GM10266 (cell line): ENCODE data around the gene RHEBL1.
A peak's percentile ranks its signal among the peaks of the same experiment; 100 is the strongest.

Experiments used
- DNase-seq: peaks from one replicate; pipeline ENCODE4 v3.0.0; 2012; ENCODE audit errors: extremely low spot score
- CTCF ChIP-seq: IDR thresholded peaks from 2 replicates; pipeline ENCODE4 v1.5.1; 2012; ENCODE audit warnings: mild to moderate bottlenecking, low read depth; ENCODE audit not compliant: control insufficient read depth, insufficient read depth; ENCODE audit errors: missing control alignments

RHEBL1 gene

GRCh38 chr12:49023812-49024211, 46.0 kb downstream of the RHEBL1 start:
- TF ChIP-seq CTCF: no peak
- DNase-seq: no peak

- no peak for TF ChIP-seq CTCF
- no peak for DNase-seq
Measured at GRCh38 chr12:49022558-49023178, 47.1 kb downstream of the RHEBL1 start.

GRCh38 chr12:49021292-49021915, 48.4 kb downstream of the RHEBL1 start:
- DNase-seq: no peak

GRCh38 chr12:49020441-49020840, 49.3 kb downstream of the RHEBL1 start:
- DNase-seq: no peak
- TF ChIP-seq CTCF: no peak

More at GRCh38 chr12:49021292-49021915, 48.4 kb downstream of the RHEBL1 start:
- TF ChIP-seq CTCF: no peak

GRCh38 chr12:49019443-49020324, 50.1 kb downstream of the RHEBL1 start:
- DNase-seq: peak; percentile 65
- peak; percentile 38 for TF ChIP-seq CTCF

GRCh38 chr12:49019120-49019430, 50.7 kb downstream of the RHEBL1 start:
- TF ChIP-seq CTCF: no peak
- no peak for DNase-seq
